IMR-90 (cell line): Measurements from ENCODE around the gene BMPER. TPM values are rescaled to one million over a fixed set of nuclear protein-coding genes. Genes with fewer than 3 reads are reported as not detected.

Experiments
- ATAC-seq: fragments of 200-7000 bp; cut with Tn5 transposase; 2 replicates; pipeline ENCODE4 v1.9.1; 2020; ENCODE audit warnings: low read depth, mild to moderate bottlenecking, moderate library complexity
- BruUV-seq: library from RNA; stranded (reverse); fragments of 400-500 nt; replicated peaks from 2 replicates; lab custom pipeline; 2021; lab: Mats Ljungman, UMichigan
- CTCF ChIA-PET: fragments of 300-600 bp; formaldehyde crosslinking; extraction: SDS; loops from one replicate; lab custom pipeline; 2021; ENCODE audit warnings: antibody characterized with exemption; lab: Yijun Ruan, JAX
- POLR2A ChIA-PET: fragments of 300-600 bp; sonication (Branson Sonifier 250); formaldehyde crosslinking; loops from one replicate; lab custom pipeline; 2022; ENCODE audit warnings: antibody characterized with exemption; ENCODE audit not compliant: unreplicated experiment; lab: Charles Lee
- DNase-seq: peaks from one replicate; pipeline ENCODE4 v3.0.0; 2013
- H2AFZ ChIP-seq: replicated peaks from 2 replicates; pipeline ENCODE3; 2013; ENCODE audit warnings: low read length, mild to moderate bottlenecking; ENCODE audit not compliant: poor library complexity
- H2AK5ac ChIP-seq: 2 replicates; pipeline ENCODE4 v1.6.1; 2013; ENCODE audit warnings: low read depth, low read length, inconsistent platforms
- H2AK9ac ChIP-seq: replicated peaks from 2 replicates; pipeline ENCODE3; 2013; ENCODE audit warnings: mild to moderate bottlenecking, low read depth, low read length, moderate library complexity; ENCODE audit not compliant: poor library complexity
- H2BK120ac ChIP-seq: 2 replicates; pipeline ENCODE4 v1.6.1; 2013; ENCODE audit warnings: low read depth, low read length, inconsistent platforms
- H2BK15ac ChIP-seq: 3 replicates; pipeline ENCODE4 v1.6.1; 2013; ENCODE audit warnings: low read depth, low read length, inconsistent platforms
- H2BK20ac ChIP-seq: 2 replicates; pipeline ENCODE4 v1.6.1; 2013; ENCODE audit warnings: low read depth, mild to moderate bottlenecking, inconsistent platforms, low read length, moderate library complexity
- H2BK5ac ChIP-seq: 2 replicates; pipeline ENCODE4 v1.6.1; 2013; ENCODE audit warnings: mild to moderate bottlenecking, low read depth, low read length, inconsistent platforms; ENCODE audit not compliant: poor library complexity, severe bottlenecking
- H3K14ac ChIP-seq: replicated peaks from 2 replicates; pipeline ENCODE4 v1.6.1; 2013; ENCODE audit warnings: low read depth, low read length, inconsistent platforms
- H3K18ac ChIP-seq: 2 replicates; pipeline ENCODE4 v1.6.1; 2013; ENCODE audit warnings: low read depth, low read length, control low read depth
- H3K23ac ChIP-seq: 2 replicates; pipeline ENCODE4 v1.6.1; 2013; ENCODE audit warnings: low read depth, low read length, inconsistent platforms
- H3K27ac ChIP-seq: 2 replicates; pipeline ENCODE4 v1.5.1; 2013; ENCODE audit warnings: mild to moderate bottlenecking, control low read depth, low read length; ENCODE audit not compliant: insufficient read depth
- H3K27me3 ChIP-seq: 2 replicates; pipeline ENCODE4 v1.6.1; 2013; ENCODE audit warnings: low read length; ENCODE audit not compliant: control insufficient read depth, insufficient read depth
- H3K36me3 ChIP-seq: 2 replicates; pipeline ENCODE4 v1.6.1; 2013; ENCODE audit warnings: low read length, mixed read lengths; ENCODE audit not compliant: control insufficient read depth, insufficient read depth
- H3K4ac ChIP-seq: 2 replicates; pipeline ENCODE4 v1.6.1; 2013; ENCODE audit warnings: low read depth, low read length, inconsistent platforms
- H3K4me1 ChIP-seq: 2 replicates; pipeline ENCODE4 v1.6.1; 2013; ENCODE audit warnings: low read length, mixed read lengths; ENCODE audit not compliant: control insufficient read depth, insufficient read depth
- H3K4me2 ChIP-seq: 2 replicates; pipeline ENCODE4 v1.6.1; 2013; ENCODE audit warnings: low read depth, mild to moderate bottlenecking, control low read depth, low read length, moderate library complexity
- H3K4me3 ChIP-seq: 2 replicates; pipeline ENCODE4 v1.5.1; 2013; ENCODE audit warnings: low read depth, mild to moderate bottlenecking, control low read depth, low read length, moderate library complexity; ENCODE audit not compliant: insufficient read depth
- H3K56ac ChIP-seq: 2 replicates; pipeline ENCODE4 v1.6.1; 2013; ENCODE audit warnings: low read length, inconsistent platforms; ENCODE audit not compliant: insufficient read depth; ENCODE audit errors: extremely low read depth
- H3K79me1 ChIP-seq, 2 experiments: 2 replicates each; pipeline ENCODE4 v1.6.1; 2013; ENCODE audit warnings: low read length in 2 of 2, inconsistent platforms in 1 of 2, low read depth in 1 of 2
- H3K9ac ChIP-seq: 2 replicates; pipeline ENCODE4 v1.6.1; 2013; ENCODE audit warnings: low read depth, low read length, control low read depth
- H3K9me1 ChIP-seq: 2 replicates; pipeline ENCODE4 v1.6.1; 2013; ENCODE audit warnings: low read length, inconsistent platforms; ENCODE audit not compliant: insufficient read depth
- H3K9me3 ChIP-seq: 2 replicates; pipeline ENCODE4 v1.6.1; 2013; ENCODE audit warnings: low read length; ENCODE audit not compliant: control insufficient read depth, insufficient read depth
- H4K20me1 ChIP-seq: 2 replicates; pipeline ENCODE4 v1.6.1; 2013; ENCODE audit warnings: low read length, inconsistent platforms; ENCODE audit not compliant: insufficient read depth
- H4K5ac ChIP-seq: 2 replicates; pipeline ENCODE4 v1.6.1; 2013; ENCODE audit warnings: mild to moderate bottlenecking, low read depth, low read length, control low read depth
- H4K8ac ChIP-seq, 2 experiments: 2 replicates each; pipeline ENCODE4 v1.6.1; 2013; ENCODE audit warnings: low read depth in 2 of 2, low read length in 2 of 2, control low read depth in 1 of 2, inconsistent platforms in 1 of 2
- H4K91ac ChIP-seq: 2 replicates; pipeline ENCODE4 v1.6.1; 2013; ENCODE audit warnings: low read depth, low read length, inconsistent platforms; ENCODE audit not compliant: insufficient read depth
- BHLHE40 ChIP-seq: fragments of 150-350 bp; IDR thresholded peaks from 2 replicates; pipeline ENCODE4 v1.6.1; 2016; ENCODE audit warnings: mild to moderate bottlenecking, low read depth, low read length
- CEBPB ChIP-seq: IDR thresholded peaks from 2 replicates; pipeline ENCODE4 v1.6.1; 2012; ENCODE audit warnings: low read depth, low read length, improper control_type of control experiment
- MAZ ChIP-seq: IDR thresholded peaks from 2 replicates; pipeline ENCODE4 v1.6.1; 2012; ENCODE audit warnings: low read depth, mild to moderate bottlenecking, low read length, improper control_type of control experiment, moderate library complexity, borderline replicate concordance
- RCOR1 ChIP-seq: IDR thresholded peaks from 2 replicates; pipeline ENCODE4 v1.6.1; 2012; ENCODE audit warnings: mild to moderate bottlenecking, low read length, improper control_type of control experiment; ENCODE audit not compliant: insufficient replicate concordance
- WGBS, 2 experiments: methylation state at CpG; one replicate each; pipeline versions ENCODE4 v1.1.5 to v1.1.7; 2013; ENCODE audit warnings: missing lambda C conversion rate in 2 of 2; ENCODE audit not compliant: insufficient read length in 1 of 2; ENCODE audit errors: extremely low coverage in 2 of 2; 5-methylcytosine and 5-hydroxymethylcytosine counted together
- dilution Hi-C: fragments of 300-500 bp; cut with HindIII; formaldehyde crosslinking; loops from one replicate; pipeline ENCODE4 v1.14.3; 2018; ENCODE audit warnings: low sequenced_read_pairs; ENCODE audit not compliant: unreplicated experiment
- in situ Hi-C: fragments of 300-500 bp; cut with MboI; formaldehyde crosslinking; loops from 3 replicates; pipeline ENCODE4 v1.14.3; 2019; ENCODE audit warnings: low sequenced_read_pairs, inconsistent platforms, mixed read lengths
- intact Hi-C: fragments of 100-400 bp; cut with micrococcal nuclease; formaldehyde crosslinking; loops from 2 replicates; pipeline ENCODE4 v1.10.0; 2022
- polyA plus RNA-seq, 3 experiments: library from polyadenylated mRNA; depleted of rRNA; stranded (reverse); fragments of >200 nt; gene quantifications; 2 replicates each; pipeline ENCODE4 v1.2.3, GENCODE V29; 2012; ENCODE audit warnings: low replicate concordance in 1 of 3
- total RNA-seq: library from RNA; depleted of rRNA; stranded (reverse); fragments of >200 nt; gene quantifications from 2 replicates; pipeline ENCODE4 v1.2.3, GENCODE V29; 2012
- TF ChIP-seq, protein P1 (sequence below): fragments of 150-350 bp; IDR thresholded peaks from 2 replicates; pipeline ENCODE4 v1.6.1; 2017; ENCODE audit warnings: mild to moderate bottlenecking, antibody characterized with exemption, low read length, low read depth

Gene BMPER
- total and polyA plus RNA-seq, 2 of the 4 experiments (the other 2 are of a cell fraction) = 6.2 to 7.9 TPM

DNA sequence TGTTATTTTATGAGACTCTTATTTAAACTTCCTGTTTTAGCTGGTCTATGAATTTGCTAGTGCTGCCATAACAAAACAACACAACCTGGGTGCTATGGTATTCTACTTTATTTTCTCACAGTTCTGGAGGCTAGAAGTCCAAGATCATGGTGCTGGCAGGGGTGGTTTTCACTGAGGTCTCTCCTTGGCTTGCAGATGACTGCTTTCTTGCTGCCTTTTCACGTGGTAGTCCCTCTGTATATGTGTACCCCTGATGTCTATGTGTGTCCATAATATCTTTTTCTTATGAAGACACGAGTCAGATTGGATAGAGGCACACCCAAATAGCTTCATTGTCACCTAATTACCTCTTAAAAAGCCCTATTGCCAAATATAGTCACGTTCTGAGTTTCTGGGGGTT lies 270.5 kb downstream of the BMPER start:
- H4K20me1 ChIP-seq = no peaks in the 10 kb centered on the region
- no peak overlapping the region for H2AK9ac ChIP-seq
- TF ChIP-seq BHLHE40 (no peak), MAZ (no peak), RCOR1 (no peak), CEBPB (no peak)
- TF ChIP-seq, protein P1, sequence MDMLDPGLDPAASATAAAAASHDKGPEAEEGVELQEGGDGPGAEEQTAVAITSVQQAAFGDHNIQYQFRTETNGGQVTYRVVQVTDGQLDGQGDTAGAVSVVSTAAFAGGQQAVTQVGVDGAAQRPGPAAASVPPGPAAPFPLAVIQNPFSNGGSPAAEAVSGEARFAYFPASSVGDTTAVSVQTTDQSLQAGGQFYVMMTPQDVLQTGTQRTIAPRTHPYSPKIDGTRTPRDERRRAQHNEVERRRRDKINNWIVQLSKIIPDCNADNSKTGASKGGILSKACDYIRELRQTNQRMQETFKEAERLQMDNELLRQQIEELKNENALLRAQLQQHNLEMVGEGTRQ = no peak
- no peak overlapping the region for H2BK20ac ChIP-seq
- no peak overlapping the region for H4K91ac ChIP-seq
- H3K4me3 ChIP-seq = no peak overlapping the region
- no peak overlapping the region for H2AK5ac ChIP-seq
- no peak overlapping the region for H2BK15ac ChIP-seq
- H3K4ac ChIP-seq = no peak overlapping the region
- no CpG with 5 or more reads among the region's 3 CpGs for WGBS, 2 experiments
- ATAC-seq (no peak), DNase-seq (no peak)
- H4K8ac ChIP-seq = no peak overlapping the region
- H3K9me1 ChIP-seq = no peaks in the 10 kb centered on the region
- H3K4me1 ChIP-seq = no peaks in the 10 kb centered on the region
- no peak overlapping the region for H3K18ac ChIP-seq
- POLR2A ChIA-PET = no interaction called here
- no peak overlapping the region for H3K14ac ChIP-seq
- no peak overlapping the region for H2BK5ac ChIP-seq
- no peak overlapping the region for H3K4me2 ChIP-seq
- BruUV-seq = no TSS peak
- H3K9me3 ChIP-seq = no peaks in the 10 kb centered on the region
- H3K56ac ChIP-seq = no peak overlapping the region
- in situ Hi-C loops (no loop called here), dilution Hi-C loops (no loop called here), intact Hi-C loops (no loop called here)
- H3K27ac ChIP-seq = no peak overlapping the region
- no peak overlapping the region for H3K9ac ChIP-seq
- no peak overlapping the region for H3K23ac ChIP-seq
- CTCF ChIA-PET = no interaction called here
- no peak overlapping the region for H4K5ac ChIP-seq
- H2BK120ac ChIP-seq = no peak overlapping the region
- H2AFZ ChIP-seq = no peak overlapping the region
- H3K36me3 ChIP-seq = no peaks in the 10 kb centered on the region
- H3K79me1 ChIP-seq = no peaks in the 10 kb centered on the region
- H3K27me3 ChIP-seq = peaks cover 2% of the 10 kb centered on the region; the same call in 1 of the 2 replicates
